ENCODE measurements around the gene HYAL2. TPM values are rescaled to one million over a fixed set of nuclear protein-coding genes. Genes with fewer than 3 reads are reported as not detected.

The HYAL2 gene
- polyA plus RNA-seq, 2 of the 4 experiments (the other 2 are of a cell fraction): 24.5 to 31.0 TPM

DNA sequence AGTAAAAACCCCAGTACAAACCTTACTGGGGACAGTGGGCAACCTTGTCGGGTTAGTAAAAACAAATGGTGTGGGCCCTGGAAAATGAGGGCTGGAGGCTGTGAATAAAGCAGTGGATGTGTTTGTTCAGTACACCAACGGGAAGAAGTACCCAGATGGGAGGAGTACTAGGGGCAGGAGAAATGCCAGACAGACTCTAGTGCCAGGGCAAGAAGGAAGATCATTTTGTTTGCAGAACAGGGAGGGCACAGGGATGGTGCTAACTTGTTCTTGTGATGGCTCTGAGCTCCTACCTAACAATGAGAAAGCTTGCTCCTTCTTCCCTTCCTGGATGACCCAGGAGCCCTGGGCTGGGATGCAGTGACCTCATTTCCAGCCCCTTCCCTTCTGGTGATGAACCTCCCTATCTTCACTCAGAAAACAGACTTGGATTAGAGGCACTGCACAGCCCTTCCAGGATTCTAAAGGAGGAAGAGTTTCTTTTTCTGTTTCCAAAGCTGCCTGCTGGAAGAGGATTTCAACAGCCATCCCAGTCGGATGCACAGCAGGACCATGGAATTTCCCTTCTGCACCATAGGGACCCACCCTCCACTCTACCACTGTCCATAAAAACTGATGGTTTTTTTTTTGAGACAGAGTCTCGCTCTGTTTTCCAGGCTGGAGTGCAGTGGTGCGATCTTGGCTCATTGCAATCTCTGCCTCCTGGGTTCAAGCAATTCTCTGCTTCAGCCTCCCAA, 12.0 kb upstream of the HYAL2 start:
- H3K27ac ChIP-seq: no peak overlapping the region
- H3K4me3 ChIP-seq: no peak overlapping the region
- ChIA-PET POLR2A (no interaction called here), CTCF (interaction anchor here (0.6 to 6.2 kb wide), 3 partner anchors 12 to 37 kb away, joined by 3 to 56 read pairs (median 4); partner anchors contain the start of gene HYAL2)
- TF ChIP-seq, protein P1, sequence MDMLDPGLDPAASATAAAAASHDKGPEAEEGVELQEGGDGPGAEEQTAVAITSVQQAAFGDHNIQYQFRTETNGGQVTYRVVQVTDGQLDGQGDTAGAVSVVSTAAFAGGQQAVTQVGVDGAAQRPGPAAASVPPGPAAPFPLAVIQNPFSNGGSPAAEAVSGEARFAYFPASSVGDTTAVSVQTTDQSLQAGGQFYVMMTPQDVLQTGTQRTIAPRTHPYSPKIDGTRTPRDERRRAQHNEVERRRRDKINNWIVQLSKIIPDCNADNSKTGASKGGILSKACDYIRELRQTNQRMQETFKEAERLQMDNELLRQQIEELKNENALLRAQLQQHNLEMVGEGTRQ (IDR thresholded peaks at IDR 0.05): no peak
- no peak for TF ChIP-seq RAD21 (conservative IDR thresholded peaks at IDR 0.05 in 1 of 2, IDR thresholded peaks at IDR 0.05 in 1 of 2)
- no peak for TF ChIP-seq HOXA7 (CRISPR knock-in tag; IDR thresholded peaks at IDR 0.05)
- TF ChIP-seq NFE2L2 (conservative IDR thresholded peaks at IDR 0.05; ENCODE audit: low read length): no peak
- TF ChIP-seq, protein P2, sequence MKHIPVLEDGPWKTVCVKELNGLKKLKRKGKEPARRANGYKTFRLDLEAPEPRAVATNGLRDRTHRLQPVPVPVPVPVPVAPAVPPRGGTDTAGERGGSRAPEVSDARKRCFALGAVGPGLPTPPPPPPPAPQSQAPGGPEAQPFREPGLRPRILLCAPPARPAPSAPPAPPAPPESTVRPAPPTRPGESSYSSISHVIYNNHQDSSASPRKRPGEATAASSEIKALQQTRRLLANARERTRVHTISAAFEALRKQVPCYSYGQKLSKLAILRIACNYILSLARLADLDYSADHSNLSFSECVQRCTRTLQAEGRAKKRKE (CRISPR knock-in tag; IDR thresholded peaks at IDR 0.05; ENCODE audit: low read depth): no peak
- TF ChIP-seq CEBPB (IDR thresholded peaks at IDR 0.05): no peak
- TF ChIP-seq, protein P3, sequence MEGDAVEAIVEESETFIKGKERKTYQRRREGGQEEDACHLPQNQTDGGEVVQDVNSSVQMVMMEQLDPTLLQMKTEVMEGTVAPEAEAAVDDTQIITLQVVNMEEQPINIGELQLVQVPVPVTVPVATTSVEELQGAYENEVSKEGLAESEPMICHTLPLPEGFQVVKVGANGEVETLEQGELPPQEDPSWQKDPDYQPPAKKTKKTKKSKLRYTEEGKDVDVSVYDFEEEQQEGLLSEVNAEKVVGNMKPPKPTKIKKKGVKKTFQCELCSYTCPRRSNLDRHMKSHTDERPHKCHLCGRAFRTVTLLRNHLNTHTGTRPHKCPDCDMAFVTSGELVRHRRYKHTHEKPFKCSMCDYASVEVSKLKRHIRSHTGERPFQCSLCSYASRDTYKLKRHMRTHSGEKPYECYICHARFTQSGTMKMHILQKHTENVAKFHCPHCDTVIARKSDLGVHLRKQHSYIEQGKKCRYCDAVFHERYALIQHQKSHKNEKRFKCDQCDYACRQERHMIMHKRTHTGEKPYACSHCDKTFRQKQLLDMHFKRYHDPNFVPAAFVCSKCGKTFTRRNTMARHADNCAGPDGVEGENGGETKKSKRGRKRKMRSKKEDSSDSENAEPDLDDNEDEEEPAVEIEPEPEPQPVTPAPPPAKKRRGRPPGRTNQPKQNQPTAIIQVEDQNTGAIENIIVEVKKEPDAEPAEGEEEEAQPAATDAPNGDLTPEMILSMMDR (IDR thresholded peaks at IDR 0.05): no peak
- TF ChIP-seq NR3C1 (IDR thresholded peaks at IDR 0.05): no peak
- TF ChIP-seq FOSL2 (IDR thresholded peaks at IDR 0.05): no peak
- TF ChIP-seq FOSL2 (CRISPR knock-in tag; IDR thresholded peaks at IDR 0.05): no peak
- no peak for TF ChIP-seq RFX5 (IDR thresholded peaks at IDR 0.05)
- no peak for TF ChIP-seq FOXS1 (CRISPR knock-in tag; IDR thresholded peaks at IDR 0.05)
- no peak for TF ChIP-seq HDAC2 (IDR thresholded peaks at IDR 0.05)
- no peak for TF ChIP-seq ESRRA (IDR thresholded peaks at IDR 0.05; ENCODE audit: borderline replicate concordance, low read length)
- TF ChIP-seq MAFK (IDR thresholded peaks at IDR 0.05; ENCODE audit: partially characterized antibody): no peak
- no peak for TF ChIP-seq ZSCAN20 (CRISPR knock-in tag; IDR thresholded peaks at IDR 0.05)
- no peak for TF ChIP-seq RNF2 (IDR thresholded peaks at IDR 0.05; ENCODE audit: borderline replicate concordance, low read depth)
- TF ChIP-seq SMC3 (IDR thresholded peaks at IDR 0.05): no peak
- no peaks in the 10 kb centered on the region for H3K9me3 ChIP-seq
- 75% methylated on average over 5 of the region's 5 CpGs for WGBS (ENCODE audit: missing lambda C conversion rate)
- peaks cover 29% of the 10 kb centered on the region for H3K4me1 ChIP-seq
- no peak for FAIRE-seq
- no peak for DNase-seq (ENCODE audit: low read depth in 1 of 2, low spot score in 1 of 2)
- ATAC-seq: no peak
- H3K4me2 ChIP-seq: peak overlapping the region; percentile 97

DNA sequence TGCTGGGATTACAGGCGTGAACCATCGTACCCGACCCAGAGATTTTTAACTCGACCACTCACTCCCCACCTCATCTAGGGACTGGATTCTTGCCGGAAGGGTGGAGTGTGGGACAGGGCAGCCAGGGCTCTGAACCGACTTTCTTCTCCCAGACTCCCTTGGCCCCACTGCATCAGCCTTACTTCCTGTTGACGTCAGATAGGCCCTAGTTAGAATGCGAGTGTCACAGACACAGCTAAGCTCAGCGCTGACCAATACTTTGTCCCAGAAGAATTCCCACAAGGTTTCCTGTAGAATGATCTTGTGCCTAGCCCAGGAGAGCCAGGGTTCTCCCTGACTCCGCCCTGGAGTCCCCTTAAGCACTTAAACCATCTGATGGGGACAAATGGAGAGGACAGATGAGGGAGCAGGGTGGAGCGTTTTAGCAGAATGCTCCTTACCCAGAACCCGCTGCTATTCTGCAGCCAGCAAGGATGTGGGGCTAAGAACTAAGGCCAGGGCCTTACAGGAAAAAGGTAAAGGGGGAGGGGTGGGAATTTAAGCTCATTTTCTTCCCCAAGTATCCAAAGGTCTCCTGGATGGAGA, 11.3 kb upstream of the HYAL2 start:
- ChIA-PET POLR2A (no interaction called here), CTCF (interaction anchor here (0.6 to 6.2 kb wide), 3 partner anchors 11 to 38 kb away, joined by 3 to 56 read pairs (median 4); partner anchors contain the start of gene HYAL2)
- FAIRE-seq (no peak), ATAC-seq (no peak), DNase-seq (ENCODE audit: low read depth in 1 of 2, low spot score in 1 of 2) (no peak)
- Histone ChIP-seq H3K4me3 (no peak overlapping the region), H3K9me3 (no peaks in the 10 kb centered on the region), H3K27ac (no peak overlapping the region), H3K4me1 (peaks cover 29% of the 10 kb centered on the region), H3K4me2 (peak overlapping the region; percentile 97; the same call in 2 of the 3 replicates)
- WGBS (ENCODE audit: missing lambda C conversion rate): 88% methylated on average over 11 of the region's 12 CpGs
- TF ChIP-seq RARB (CRISPR knock-in tag; IDR thresholded peaks at IDR 0.05): no peak
- no peak for TF ChIP-seq NPAS2 (CRISPR knock-in tag; IDR thresholded peaks at IDR 0.05; ENCODE audit: borderline replicate concordance)
- TF ChIP-seq CBX8 (IDR thresholded peaks at IDR 0.05): no peak
- TF ChIP-seq HEYL (CRISPR knock-in tag; IDR thresholded peaks at IDR 0.05): no peak
- no peak for TF ChIP-seq FOSB (CRISPR knock-in tag; IDR thresholded peaks at IDR 0.05)
- no peak for TF ChIP-seq NR3C1 (IDR thresholded peaks at IDR 0.05)
- TF ChIP-seq, protein P1 (IDR thresholded peaks at IDR 0.05): no peak
- TF ChIP-seq, protein P2 (CRISPR knock-in tag; IDR thresholded peaks at IDR 0.05; ENCODE audit: low read depth): no peak
- no peak for TF ChIP-seq FOSL2 (IDR thresholded peaks at IDR 0.05)
- no peak for TF ChIP-seq FOSL2 (CRISPR knock-in tag; IDR thresholded peaks at IDR 0.05)
- TF ChIP-seq, protein P4, sequence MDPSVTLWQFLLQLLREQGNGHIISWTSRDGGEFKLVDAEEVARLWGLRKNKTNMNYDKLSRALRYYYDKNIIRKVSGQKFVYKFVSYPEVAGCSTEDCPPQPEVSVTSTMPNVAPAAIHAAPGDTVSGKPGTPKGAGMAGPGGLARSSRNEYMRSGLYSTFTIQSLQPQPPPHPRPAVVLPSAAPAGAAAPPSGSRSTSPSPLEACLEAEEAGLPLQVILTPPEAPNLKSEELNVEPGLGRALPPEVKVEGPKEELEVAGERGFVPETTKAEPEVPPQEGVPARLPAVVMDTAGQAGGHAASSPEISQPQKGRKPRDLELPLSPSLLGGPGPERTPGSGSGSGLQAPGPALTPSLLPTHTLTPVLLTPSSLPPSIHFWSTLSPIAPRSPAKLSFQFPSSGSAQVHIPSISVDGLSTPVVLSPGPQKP (IDR thresholded peaks at IDR 0.05; ENCODE audit: low read depth, low read length): no peak
- TF ChIP-seq KDM1A (IDR thresholded peaks at IDR 0.05; ENCODE audit: low read depth): no peak
- no peak for TF ChIP-seq HOXB13 (CRISPR knock-in tag; IDR thresholded peaks at IDR 0.05; ENCODE audit: low read depth)
- TF ChIP-seq JUNB (IDR thresholded peaks at IDR 0.05): no peak

All from A549 (cell line).